ENCODE data around the gene SLX4IP.
"Not testable (repeated sequence)": the region's sequence is repeated elsewhere in the genome, so short reads cannot be mapped to it uniquely, and the experiment has no call there.

Gene SLX4IP

DNA sequence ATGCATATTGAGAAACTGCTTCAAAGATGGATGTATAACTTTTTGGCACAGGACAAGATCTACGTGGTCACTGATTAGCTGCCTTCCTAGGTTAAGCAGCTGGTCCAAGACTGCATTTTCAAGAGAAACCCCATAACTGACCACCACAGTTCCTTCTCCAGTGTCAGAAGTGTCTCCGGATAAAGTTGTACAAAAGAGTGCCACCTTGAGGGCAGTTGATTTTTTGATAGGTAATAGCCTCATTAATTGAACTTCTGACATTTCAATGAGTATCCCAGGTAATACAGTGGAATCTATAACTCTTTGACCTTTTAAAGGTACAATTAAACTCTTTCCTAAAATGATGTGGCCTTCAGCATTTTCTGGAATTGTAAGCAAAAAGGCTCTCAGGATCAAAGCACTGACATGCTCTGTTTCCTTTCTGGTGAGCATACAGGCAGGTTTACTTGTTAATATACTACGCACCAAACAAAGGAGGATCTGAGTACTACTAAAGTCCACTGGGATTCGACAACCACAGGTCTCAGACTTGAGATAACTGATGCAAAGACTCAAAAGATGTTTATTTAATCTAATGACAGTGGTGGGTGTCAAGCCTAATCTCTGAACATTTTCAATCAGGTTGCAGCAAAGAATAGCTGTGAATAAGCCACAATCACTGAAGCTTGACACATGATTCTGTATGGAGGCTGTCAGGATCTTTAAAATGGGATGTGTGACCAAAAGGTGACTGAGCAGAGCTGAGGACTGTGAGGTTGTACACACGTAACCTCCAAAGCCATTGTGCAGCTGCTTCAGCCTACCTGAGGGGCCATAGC, 22.3 kb upstream of the SLX4IP start:
- FAIRE-seq (peak; percentile 61), DNase-seq (ENCODE audit: insufficient read length, low spot score) (no peak)
- no peak for TF ChIP-seq POLR2A (IDR thresholded peaks at IDR 0.05; ENCODE audit: low read depth, low read length)

- no peak for TF ChIP-seq POLR2A (IDR thresholded peaks at IDR 0.05; ENCODE audit: low read depth, low read length)
- no peak for DNase-seq (ENCODE audit: insufficient read length, low spot score)
- peak; percentile 68 for FAIRE-seq
Measured at GRCh38 chr20:10415013-10415650, 20.0 kb upstream of the SLX4IP start.

DNA sequence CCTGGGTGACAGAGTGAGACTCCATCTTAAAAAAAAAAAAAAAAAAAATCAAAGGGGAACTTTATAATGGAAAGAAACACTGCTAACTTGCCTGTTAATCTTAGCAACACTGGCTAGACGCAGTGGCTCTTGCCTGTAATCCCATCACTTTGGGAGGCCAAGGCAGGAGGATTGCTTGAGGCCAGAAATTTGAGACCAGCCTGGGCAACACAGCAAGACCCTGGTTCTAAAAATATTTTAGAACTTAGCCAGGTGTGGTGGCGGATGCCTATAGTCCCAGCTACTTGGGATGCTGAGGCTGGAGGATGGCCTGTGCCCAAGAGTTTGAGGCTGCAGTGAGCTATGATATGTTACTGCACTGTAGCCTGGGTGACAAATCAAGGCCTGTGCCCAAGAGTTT, 17.9 kb upstream of the SLX4IP start:
- DNase-seq (ENCODE audit: insufficient read length, low spot score); FAIRE-seq: not testable (repeated sequence)

DNA sequence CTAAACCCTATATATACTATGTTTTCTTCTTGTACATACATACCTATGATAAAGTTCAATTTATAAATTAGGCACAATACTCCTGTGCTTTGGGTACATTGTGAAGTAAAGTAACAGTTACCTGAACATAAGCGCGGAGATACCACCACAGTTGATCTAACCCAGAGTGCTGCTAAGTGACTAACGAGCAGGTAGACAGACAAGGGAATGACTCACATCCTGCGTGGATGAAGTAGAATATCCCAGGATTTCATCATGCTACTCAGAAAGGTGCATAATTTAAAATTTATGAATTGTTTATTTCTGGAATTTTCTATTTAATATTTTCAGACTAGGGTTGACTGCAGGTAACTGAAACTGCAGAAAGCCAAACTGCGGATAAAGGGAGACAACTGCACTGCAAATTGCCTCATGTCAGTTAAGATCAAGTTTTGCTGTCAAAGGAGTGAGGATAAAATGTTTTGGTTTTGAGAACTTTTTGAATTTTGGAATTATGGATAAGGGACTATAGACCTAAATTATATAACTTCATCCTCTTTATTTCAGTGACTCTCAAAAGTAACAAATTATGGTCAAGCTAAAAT, 15.5 kb upstream of the SLX4IP start:
- DNase-seq (ENCODE audit: insufficient read length, low spot score) = no peak
- TF ChIP-seq POLR2A (IDR thresholded peaks at IDR 0.05; ENCODE audit: low read depth, low read length) = no peak
- peak; percentile 77 for FAIRE-seq

GRCh38 chr20:10423735-10424134, 11.4 kb upstream of the SLX4IP start:
- no peak for FAIRE-seq
- DNase-seq (ENCODE audit: insufficient read length, low spot score) = no peak
- TF ChIP-seq POLR2A (IDR thresholded peaks at IDR 0.05; ENCODE audit: low read depth, low read length) = no peak

- no peak for TF ChIP-seq POLR2A (IDR thresholded peaks at IDR 0.05; ENCODE audit: low read depth, low read length)
- peak; percentile 15 for FAIRE-seq
- no peak for DNase-seq (ENCODE audit: insufficient read length, low spot score)
Measured at GRCh38 chr20:10427060-10427692, 7.9 kb upstream of the SLX4IP start.

- TF ChIP-seq POLR2A (IDR thresholded peaks at IDR 0.05; ENCODE audit: low read depth, low read length) = no peak
- DNase-seq (ENCODE audit: insufficient read length, low spot score) = no peak
- FAIRE-seq = no peak
Measured at GRCh38 chr20:10428008-10428407, 7.1 kb upstream of the SLX4IP start.

GRCh38 chr20:10429443-10429981, 5.6 kb upstream of the SLX4IP start:
- FAIRE-seq = no peak
- TF ChIP-seq POLR2A (IDR thresholded peaks at IDR 0.05; ENCODE audit: low read depth, low read length) = no peak
- DNase-seq (ENCODE audit: insufficient read length, low spot score) = no peak

GRCh38 chr20:10430000-10430466, 5.1 kb upstream of the SLX4IP start:
- no peak for TF ChIP-seq POLR2A (IDR thresholded peaks at IDR 0.05; ENCODE audit: low read depth, low read length)
- FAIRE-seq = no peak
- peak; percentile 25 for DNase-seq (ENCODE audit: insufficient read length, low spot score)

DNA sequence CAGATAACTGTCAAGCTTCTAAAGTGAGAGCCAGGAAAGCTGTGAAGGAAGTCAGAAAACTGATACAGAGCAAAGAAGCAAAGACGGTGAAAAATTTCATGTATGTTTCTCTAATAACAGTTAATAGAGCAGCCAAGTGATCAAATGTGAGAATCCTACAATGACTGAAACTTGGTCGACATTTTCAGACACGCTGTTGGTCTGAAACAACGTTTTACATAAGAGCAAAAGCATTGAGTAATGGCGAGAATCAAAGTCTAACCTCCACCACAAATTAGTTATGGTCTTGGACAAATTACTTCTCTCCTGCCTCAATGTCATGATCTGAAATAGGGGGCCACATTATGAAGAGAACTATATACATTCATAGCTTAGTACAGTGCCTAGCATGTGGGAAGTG, 4.4 kb upstream of the SLX4IP start:
- FAIRE-seq = no peak
- TF ChIP-seq POLR2A (IDR thresholded peaks at IDR 0.05; ENCODE audit: low read depth, low read length) = no peak
- no peak for DNase-seq (ENCODE audit: insufficient read length, low spot score)

- FAIRE-seq = no peak
- no peak for DNase-seq (ENCODE audit: insufficient read length, low spot score)
- TF ChIP-seq POLR2A (IDR thresholded peaks at IDR 0.05; ENCODE audit: low read depth, low read length) = no peak
Measured at GRCh38 chr20:10432079-10432478, 3.0 kb upstream of the SLX4IP start.

GRCh38 chr20:10433014-10433622, 2.0 kb upstream of the SLX4IP start:
- DNase-seq (ENCODE audit: insufficient read length, low spot score) (no peak), FAIRE-seq (no peak)
- TF ChIP-seq POLR2A (IDR thresholded peaks at IDR 0.05; ENCODE audit: low read depth, low read length) = no peak

- peak; percentile 61 for TF ChIP-seq POLR2A (IDR thresholded peaks at IDR 0.05; ENCODE audit: low read depth, low read length)
- FAIRE-seq (no peak), DNase-seq (ENCODE audit: insufficient read length, low spot score) (peak; percentile 64)
Measured at GRCh38 chr20:10433623-10434466, 1.3 kb upstream of the SLX4IP start, which contains the start of gene MKKS. Gene MKKS (minus strand): TSS chr20:10434222. CDS start chr20:10413514, 20,708 bp downstream.

Data from H54 (cell line).